ENCODE results near the gene SLC6A8.

The SLC6A8 gene

DNA sequence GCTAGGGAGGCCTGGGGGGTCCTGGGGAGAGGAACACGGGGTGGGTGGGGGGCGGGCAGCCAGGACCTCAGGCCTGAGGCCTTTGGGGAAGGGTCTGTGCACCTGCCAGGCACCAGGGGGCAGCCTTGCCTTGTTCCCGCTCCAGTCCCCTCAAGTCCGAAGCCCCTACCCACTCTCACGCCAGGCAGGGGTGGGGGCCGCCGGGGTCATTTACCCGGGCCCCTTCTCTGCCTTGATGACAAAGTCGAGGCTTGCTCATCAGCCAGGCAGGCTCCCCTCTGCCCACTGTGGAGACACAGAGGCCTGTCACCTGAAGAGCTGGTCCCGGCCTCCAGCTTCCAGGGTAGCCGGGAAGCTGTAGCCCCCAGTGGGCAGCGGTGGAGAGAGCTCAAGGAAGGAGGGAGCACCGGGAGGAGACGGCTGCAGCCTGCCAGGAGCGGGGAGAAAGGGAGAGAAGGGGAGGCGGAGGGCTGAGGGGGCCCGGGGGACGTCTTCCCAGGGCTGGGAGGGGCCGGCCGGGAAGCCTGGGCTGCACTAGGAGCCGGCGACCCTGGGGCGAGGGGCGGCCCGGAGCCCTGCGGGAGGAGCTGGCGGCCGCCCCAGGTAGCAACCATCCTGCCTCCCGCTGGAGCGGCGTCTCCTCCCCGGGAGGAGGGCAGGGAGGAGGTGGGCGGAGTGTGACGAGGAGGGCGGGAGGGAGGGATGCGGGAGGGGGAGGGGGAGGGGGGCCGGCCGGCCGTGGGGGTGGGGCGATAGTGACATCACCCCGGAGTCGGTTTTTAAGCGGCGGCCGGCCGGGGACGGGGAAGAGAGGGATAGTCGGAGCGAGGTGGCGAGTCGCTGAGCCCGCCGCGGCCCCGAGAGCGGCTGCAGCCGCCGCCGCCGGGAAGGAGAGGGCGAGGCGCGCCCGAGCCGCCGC lies at the start of gene SLC6A8:
TSS of gene SLC6A8 (plus strand) at position 806 of the 919 bp plus-strand sequence. CDS start 649 bp downstream, outside the sequence.
- peak; percentile 43 to 52 for DNase-seq

DNA sequence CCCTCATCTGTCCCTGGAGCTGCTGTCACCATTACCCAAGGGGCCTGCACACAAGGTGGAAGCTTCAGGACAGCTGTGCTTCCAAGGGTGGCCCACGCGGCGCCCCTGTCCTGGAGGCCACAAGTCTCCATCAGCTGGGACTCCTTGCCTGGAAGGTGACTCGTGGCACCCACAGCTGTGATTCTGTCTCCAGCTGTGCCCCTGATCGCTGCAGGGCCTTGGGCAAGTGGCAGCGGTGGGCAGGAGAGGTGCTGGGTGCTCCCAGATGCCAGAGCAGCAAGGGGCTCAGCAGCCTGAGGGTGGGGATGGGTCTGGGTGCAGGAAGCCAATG lies 49.7 kb upstream of the SLC6A8 start:
- DNase-seq: no peak

DNA sequence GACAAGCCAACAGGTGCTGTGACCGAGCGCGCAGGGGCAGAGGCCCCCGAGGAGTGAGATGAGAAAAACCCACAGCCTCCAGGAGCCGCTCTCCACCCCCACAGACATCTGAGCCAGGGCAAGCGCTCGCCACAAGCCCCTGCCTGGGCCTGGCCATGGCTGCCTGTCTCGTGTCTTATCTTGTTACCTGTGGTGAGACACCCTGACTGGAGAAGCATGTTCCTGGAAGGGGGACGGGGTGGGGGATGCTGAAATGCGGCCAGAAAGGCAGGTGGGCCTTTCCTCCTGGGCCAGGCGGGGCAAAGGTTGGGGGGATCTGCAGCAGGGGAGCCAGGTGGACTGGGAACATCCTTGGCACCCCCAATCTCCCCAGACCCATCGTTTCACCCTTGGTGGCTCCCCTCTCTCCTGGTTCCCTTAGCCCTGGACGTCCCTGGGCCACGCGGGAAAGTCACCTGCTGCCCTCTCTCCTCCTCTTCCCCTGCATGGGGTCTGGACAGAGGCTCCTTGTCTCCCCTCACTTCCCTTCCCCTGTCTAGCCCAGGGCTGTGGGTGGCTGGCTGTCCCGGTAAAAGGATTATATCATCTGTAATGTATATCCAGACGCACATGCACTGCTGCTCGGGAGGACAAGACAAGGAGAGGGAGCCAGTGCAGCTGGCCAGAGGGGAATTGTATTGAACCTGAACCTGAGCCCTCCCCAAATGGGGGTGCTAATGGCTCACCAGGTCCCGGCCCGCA lies 49.1 kb upstream of the SLC6A8 start:
- no peak for DNase-seq

DNA sequence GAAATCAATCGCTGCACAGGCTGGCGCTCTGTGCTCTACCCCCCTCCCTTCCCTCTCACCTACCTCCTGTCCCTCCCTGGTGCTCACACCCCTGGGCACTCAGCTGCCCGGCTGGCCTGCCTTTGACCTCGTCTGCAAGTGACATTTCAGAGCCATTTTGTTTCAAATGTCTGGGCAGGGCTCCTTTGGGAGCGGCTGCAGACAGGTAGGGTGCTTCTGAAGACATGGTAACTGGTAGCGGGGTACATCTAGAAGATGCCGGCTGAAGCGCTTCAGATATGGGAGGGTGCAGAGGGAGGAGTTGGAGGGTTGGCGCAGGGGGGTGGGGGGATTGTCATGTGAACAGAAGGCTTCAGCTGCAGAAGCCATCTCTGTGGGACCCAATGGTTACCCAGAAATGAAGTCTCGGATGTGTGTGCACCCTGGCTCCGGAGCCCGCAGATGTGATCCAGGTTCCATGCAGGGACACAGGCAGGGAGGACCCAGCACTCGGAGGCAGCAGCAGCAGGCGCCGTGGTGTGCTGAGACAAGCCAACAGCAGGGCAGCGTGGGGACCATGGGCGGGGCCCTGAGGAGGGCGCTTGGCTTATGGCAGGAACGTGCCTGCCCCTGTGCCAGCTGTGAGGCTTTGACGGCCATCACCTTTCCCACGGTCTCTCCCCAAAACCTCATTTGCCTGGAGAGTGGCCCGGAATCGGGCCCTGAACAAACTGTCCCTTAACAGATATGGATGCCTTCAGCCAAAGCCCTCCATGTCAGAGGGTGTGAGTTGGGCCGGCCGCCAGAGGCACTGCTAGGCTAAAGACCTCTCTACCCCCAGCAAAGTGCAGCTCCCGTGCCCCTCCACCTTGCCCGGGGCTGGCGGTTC lies 48.3 kb upstream of the SLC6A8 start:
- no peak for DNase-seq

DNA sequence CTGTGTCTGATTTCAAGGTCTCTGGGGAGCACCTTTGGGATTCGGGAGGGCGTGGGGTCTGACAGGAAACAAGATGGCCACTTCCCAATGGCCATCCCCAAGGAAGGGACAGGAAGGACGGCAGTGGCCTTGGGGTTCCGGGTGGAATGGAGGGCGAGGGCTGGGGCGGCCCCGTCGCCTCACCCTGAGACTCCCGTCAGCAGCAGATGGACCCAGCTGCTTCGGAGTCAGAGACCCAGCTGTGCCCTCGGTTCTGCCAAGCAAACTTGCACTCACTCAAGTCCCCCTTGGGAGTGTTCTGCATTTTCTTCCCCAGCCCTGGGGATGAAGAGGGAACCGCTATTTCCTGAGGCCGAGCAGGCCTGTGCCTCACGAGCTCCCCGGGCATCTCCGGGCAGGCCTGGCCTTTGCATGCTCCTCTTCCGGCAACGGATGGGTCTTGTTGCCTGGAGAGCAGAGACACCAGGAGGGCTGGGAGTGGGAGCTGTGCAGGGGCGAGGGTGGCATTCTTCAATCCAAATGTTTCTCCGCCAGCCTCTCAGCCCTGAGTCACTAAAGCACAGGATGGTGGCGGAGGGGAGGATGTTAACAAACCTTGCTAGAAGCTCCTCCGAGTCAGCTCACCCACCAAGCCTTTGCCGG lies 47.6 kb upstream of the SLC6A8 start:
- no peak for DNase-seq

DNA sequence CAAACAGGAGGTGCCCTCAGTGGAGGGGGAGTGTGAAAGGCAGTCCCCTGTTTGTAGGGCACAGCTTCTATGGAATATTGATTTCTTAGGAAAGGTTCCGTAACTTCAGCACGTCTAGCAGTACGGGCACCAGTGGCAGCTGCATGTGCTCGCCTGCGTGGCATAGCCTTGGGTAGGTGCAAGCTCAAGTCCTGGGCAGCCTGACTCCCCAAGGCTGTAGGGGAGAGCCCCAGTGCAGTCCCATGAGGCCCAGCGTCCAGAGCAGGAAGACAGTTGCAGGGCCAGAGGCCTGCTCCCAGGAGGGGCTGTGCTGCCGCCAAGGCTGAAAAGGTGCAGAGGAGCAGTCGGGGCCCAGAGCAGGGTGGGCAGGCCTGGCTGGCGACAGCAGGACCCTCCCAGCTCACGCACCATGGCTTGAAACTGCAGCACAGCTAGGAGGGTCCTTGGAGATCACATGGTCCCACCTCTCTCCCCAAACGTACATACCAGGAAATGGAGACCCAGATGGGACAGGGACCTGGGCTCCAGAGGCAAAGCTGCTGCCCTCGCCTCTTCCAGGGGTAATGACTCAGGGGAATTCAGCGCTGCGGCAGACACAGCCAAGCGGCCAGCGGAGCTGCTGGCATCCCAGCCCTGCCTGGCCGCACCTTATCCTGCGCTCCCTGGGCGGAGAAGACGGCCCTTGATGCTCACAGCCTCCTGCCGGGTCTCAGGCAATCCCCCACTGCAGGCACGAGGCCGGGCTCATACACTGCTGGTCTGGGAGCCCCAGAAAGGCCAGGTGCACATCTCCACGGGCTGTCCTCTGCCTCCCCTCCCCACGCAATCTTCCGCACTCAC lies 46.8 kb upstream of the SLC6A8 start:
- no peak for DNase-seq

DNA sequence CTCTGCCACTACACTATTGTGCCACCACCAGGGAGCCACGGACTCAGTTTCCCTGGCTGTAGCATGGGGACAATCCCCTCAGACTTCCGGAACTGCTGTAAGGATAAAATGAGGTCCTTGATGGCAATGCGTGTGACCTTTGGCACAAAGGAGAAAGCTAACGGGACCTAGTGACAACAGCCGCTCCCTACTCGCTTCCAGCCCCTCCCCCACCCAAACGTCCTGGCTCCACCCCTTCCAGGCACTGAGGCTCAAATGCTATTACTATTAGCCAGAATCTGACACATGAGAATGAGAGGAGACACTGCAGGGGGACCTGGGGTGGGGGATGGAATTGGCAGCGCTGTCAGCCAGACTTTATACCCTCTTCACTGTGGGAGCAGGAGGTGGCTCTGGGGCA lies 46.1 kb upstream of the SLC6A8 start:
- no peak for DNase-seq

DNA sequence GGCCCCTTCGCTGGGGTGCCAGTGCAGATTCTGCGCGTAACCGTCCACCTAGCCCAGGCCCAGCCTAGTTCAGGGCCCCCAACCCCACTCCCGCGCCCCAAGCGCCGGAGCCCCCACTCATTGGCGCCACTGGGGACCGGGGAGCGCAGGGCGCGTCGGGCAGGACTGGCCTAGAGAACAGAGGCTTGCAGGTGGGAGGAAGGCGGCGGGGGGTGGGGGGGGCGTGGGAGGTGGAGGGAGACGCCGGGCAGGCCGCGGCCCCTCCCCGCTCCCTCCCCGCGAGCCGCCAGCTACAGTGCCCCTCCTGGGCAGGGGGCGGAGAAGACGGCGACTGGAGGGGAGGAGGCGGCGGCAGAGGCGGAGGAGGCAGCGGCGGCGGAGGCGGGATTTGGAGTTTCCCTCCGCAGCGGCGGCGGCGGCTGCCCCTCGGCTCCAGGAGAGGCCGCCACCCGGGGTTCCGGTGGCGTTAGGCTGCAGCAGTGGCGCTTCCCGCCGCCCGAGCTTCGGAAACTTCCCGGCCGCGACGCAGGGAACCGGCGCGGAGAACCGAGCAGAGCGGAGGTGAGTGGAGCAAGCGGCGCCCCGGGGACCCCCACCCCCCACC lies 45.6 kb upstream of the SLC6A8 start:
- DNase-seq: no peak

DNA sequence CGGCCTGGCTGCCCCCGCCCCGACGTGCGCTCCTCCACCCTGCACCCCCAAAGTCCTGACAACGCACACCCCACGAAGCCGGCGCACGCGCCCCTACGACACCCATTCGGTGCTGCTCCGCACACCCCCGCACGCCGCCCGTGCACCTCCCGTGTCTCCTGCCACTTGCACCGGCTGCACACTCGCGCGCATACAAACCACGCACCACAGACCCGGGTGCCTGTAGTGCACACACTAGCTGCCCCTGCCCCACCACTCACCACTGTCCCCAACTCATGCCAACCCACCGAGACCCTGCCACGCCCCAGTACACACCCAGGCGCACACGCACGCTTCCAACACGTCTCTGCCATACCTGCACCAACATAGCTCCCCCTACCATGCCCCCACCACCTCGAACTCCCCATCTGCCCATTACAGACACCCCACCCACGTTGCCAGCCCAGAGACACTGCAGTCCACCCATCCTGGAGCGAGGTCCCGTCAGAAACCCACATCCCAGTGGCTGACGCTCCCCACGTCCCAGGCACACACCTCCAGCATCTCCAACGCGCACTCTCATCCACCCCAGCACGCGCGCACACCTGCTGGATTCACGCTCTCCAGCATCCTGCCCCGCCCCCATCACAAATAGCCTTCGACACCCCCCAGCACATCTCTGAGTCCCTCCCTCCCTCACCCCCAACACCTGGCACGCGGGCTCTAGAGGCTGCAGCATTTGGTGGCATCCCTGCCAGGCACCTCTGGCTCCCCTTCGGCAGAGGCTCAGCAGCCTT lies 44.9 kb upstream of the SLC6A8 start:
- no peak for DNase-seq

DNA sequence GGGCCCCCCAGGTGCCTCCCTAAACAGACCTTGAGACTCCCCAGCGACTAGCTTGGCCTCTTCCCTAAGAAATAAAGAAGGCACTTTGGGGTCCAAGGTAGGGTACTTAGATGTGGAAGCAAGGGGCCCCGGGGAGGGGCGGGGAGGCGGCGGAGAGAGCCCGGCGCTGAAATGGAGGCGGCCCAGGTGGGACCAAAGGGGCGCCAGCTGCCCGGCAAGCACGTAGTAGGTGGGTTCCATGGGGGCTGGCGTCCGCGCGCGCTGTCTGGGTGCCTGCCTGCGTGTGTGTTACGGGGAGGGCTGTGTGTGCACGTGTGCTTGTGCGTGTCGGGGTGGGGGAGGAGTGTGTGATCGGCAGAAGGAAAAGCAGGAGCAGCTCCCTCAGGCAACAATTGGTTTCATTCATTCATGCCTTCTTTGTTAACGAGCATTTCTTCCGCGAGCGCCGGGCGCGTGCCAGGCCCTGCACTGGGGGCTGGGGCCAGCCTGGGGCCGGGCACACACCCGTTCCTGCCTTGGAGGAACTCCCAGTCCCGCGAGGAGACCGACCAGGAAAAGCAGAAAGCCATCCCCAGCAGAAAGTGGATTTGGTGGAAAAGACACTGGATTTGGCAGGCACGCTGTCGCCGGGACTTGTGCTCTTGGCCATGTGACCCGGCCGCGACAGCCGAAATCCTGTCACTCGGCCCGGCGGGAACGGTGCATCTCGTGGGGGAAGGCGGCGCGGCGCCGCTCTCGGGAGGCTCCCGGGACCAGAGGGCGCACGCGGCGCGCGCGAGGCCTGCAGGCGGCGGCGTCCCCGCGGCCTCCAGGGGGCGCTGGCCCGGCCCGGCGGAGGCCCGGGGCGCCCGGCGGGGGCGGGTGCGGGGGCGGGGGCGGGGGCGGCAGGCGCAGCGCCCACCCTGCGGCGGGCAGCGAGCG lies 44.0 kb upstream of the SLC6A8 start:
- DNase-seq: no peak

DNA sequence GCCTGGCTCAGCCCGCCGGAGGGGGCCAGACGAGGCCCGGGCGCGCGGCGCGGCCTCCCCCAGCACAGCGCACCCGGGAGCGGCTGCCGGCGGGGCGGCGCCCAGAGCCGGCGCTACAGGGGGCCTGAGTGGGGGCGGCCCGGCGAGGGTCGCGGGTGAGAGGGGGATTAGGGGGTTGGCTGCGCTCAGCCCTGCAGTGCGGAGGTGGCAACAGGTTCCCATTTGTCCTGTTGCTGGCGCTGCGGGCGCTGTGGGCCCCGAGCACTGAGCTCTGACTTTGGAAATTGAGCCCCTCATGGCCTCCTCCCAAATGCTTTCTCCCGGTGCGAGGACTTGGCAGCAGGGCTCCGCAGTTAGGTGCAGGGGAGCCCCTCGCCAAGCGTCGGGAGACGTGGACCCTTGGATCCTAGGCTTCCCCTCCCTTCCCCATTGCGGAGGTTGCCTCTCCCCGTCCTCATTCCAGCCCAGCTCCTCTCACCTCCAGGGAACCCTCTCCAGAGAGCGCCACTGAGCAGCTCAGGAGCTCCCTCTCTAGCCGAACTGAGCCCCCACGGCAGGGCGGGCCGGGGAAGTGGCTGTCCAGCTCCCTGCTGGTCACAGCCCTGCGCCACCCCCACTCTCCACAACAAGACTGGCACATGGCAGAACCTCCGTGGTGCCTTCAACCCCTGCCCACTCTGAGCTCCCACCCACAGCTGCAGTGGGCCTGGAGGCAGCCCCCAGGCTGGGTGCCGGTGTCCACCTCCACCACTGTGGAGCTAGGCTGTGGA lies 43.2 kb upstream of the SLC6A8 start:
- no peak for DNase-seq

DNA sequence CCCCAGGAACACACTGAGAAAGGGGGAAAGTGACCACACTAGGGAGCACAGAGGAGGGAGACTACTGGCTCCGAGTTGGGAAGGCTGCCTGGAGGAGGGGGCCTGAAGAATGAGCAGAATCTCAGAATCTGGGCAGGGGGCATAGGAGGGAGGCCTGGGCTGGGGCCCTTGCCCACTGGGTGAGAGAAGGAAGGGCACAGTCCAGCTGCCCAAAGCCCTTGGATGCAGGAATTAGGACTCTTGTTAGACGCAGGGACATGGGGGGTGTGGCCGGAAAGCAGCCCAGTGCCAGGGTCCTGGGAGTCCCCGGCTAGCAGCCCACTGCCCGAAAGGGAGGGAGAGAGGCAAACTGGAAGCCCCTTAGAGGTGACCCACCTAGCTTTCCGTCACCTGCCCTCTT lies 42.6 kb upstream of the SLC6A8 start:
- no peak for DNase-seq

DNA sequence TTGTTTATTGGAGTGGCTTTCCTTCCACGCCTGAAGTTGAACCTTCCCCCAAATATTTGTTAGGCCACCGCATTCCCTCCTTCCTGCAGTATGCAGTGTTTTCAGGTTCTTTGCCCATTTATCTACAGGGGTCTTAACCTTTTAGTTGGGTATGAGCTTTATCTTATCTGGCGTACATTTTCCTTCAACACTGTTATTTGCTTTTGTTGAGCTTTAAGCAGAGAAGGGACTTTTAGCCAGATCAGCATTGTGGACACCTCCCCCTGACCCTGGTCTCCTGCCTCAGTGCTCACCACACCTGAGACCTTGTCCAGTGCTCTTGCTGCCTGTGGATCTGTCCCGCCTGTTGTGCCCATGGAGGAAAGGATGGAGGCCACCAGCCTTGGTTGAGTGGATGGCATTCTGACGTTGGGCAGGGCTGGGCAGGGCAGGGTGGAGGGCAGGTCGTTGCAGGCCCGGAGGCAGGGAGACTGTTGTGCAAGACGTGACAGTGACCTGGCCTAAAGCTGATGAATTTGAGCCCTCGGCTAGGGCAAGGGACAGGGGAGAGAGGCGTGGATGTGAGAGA lies 41.7 kb upstream of the SLC6A8 start:
- no peak for DNase-seq

DNA sequence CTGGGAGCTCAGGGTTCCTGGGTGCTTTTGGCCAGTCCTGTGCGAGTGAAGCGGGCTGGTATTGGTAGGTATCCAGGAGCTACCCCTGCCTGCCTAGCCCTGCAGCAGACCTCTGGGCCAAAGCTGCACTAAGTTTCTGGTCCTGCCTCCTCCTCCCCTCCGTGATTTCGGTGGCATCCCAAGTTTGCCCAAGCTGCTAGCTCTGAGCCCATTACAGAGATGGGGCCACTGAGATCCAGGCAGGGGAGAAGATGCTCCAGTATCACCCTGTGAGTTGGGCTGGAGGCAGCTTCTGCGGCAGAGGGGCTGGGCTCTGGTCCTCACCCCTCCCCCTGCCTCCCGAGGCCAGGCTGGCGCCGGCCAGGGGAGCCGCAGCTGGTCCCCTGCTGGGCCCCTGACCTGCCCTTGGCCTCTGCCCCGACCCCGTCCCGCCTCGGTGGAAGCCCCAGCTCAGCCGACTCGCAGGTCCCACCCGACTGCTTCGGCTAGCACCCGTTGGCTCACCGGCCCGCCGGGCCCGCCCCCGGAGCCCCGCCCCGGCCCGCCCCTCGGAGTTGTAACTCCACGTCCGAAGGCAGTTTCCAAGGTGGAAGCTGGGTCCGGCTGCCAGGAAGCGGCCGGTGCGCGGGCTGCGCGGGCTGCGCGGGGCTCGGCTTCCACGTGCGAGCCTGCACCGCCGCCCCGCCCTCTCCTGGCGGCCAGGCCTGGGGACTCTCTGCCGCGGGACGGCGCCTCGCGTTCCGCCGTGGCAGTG lies 40.9 kb upstream of the SLC6A8 start, which contains the start of gene DUSP9:
TSS of gene DUSP9 (plus strand) at position 584 of the 754 bp plus-strand sequence. CDS start 751 bp downstream, outside the sequence.
- DNase-seq: no peak

DNA sequence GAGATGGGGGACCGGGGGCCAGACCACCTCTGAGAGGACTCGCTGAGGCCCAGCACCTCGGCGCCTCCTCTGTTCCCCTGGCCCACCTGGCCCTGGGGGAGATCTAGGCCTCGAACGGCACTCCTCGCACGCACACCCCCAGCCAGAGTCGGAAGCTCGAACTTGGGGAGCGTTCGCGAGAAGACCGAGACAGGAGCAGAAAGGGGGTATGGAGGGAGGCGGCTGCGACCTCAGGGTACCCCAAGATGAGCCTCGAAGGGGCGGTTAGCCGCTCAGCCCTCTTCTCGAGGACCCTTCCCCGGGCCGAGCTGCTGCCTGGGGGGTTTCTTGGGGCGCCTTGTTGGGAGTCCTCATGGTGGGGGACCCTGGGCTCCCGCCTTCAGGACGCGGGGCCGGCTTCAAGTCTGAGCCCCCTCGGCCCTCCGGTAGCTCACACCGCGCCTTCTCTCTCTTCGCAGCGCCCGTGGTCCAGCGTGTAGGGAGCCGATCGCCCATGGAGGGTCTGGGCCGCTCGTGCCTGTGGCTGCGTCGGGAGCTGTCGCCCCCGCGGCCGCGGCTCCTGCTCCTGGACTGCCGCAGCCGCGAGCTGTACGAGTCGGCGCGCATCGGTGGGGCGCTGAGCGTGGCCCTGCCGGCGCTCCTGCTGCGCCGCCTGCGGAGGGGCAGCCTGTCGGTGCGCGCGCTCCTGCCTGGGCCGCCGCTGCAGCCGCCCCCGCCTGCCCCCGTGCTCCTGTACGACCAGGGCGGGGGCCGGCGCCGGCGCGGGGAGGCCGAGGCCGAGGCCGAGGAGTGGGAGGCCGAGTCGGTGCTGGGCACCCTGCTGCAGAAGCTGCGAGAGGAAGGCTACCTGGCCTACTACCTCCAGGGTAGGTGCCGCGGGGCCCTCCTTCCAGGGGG lies 40.0 kb upstream of the SLC6A8 start:
- no peak for DNase-seq
